Smooth muscle cell (in vitro differentiated cells): ENCODE measurements around the gene PROM1. TPM values are rescaled to one million over a fixed set of nuclear protein-coding genes. Genes with fewer than 3 reads are reported as not detected.

ENCODE experiments used
- DNase-seq: peaks from one replicate; lab custom pipeline; 2025; ENCODE audit not compliant: unreplicated experiment; lab: John Stamatoyannopoulos, UW
- H2AFZ ChIP-seq: fragments of 200-600 bp; sonication (generic); 2 replicates; pipeline ENCODE4 v1.6.0; 2016; ENCODE audit warnings: antibody characterized with exemption, low read depth, mild to moderate bottlenecking
- H3F3A ChIP-seq: fragments of 200-600 bp; sonication (generic); 2 replicates; pipeline ENCODE4 v1.6.0; 2017; ENCODE audit warnings: antibody characterized with exemption, low read depth
- H3K27ac ChIP-seq: fragments of 200-600 bp; sonication (generic); 2 replicates; pipeline ENCODE4 v1.5.1; 2016; ENCODE audit warnings: low read depth, mild to moderate bottlenecking
- H3K27me3 ChIP-seq: fragments of 200-600 bp; sonication (generic); 2 replicates; pipeline ENCODE4 v1.6.1; 2016; ENCODE audit warnings: low read depth, mild to moderate bottlenecking
- H3K36me3 ChIP-seq: fragments of 200-600 bp; sonication (generic); 2 replicates; pipeline ENCODE4 v1.5.1; 2016; ENCODE audit warnings: low read depth
- H3K4me1 ChIP-seq: fragments of 200-600 bp; sonication (generic); 2 replicates; pipeline ENCODE4 v1.5.1; 2016; ENCODE audit warnings: low read depth
- H3K4me2 ChIP-seq: fragments of 200-600 bp; sonication (generic); 2 replicates; pipeline ENCODE4 v1.6.0; 2016; ENCODE audit warnings: mild to moderate bottlenecking
- H3K4me3 ChIP-seq: fragments of 200-600 bp; sonication (generic); 2 replicates; pipeline ENCODE4 v1.5.1; 2016; ENCODE audit warnings: mild to moderate bottlenecking
- H3K79me2 ChIP-seq: fragments of 200-600 bp; sonication (generic); 2 replicates; pipeline ENCODE4 v1.6.0; 2016; ENCODE audit warnings: low read depth, mild to moderate bottlenecking
- H3K9ac ChIP-seq: fragments of 200-600 bp; sonication (generic); 2 replicates; pipeline ENCODE4 v1.6.0; 2016; ENCODE audit warnings: low read depth
- H3K9me3 ChIP-seq: fragments of 200-600 bp; sonication (generic); replicated peaks from 2 replicates; pipeline ENCODE4 v1.5.1; 2016; ENCODE audit warnings: low read depth
- H4K20me1 ChIP-seq: fragments of 200-600 bp; sonication (generic); 2 replicates; pipeline ENCODE4 v1.6.0; 2016; ENCODE audit warnings: low read depth
- WGBS: methylation state at CpG from one replicate; pipeline ENCODE4 v1.1.7; 2016; ENCODE audit warnings: low lambda C conversion rate; 5-methylcytosine and 5-hydroxymethylcytosine counted together
- polyA plus RNA-seq: library from polyadenylated mRNA; unstranded; fragments of >200 nt; fragmentation: Nextera tagmentation; extraction: Ambion mirVana; gene quantifications from 2 replicates; pipeline ENCODE4 v1.2.1, GENCODE V29; 2016
- total RNA-seq: library from RNA; depleted of rRNA; stranded (reverse); fragments of >200 nt; gene quantifications from 2 replicates; pipeline ENCODE4 v1.2.3, GENCODE V29; 2014
- TF ChIP-seq, protein P1 (sequence below): fragments of 200-600 bp; sonication (generic); IDR thresholded peaks from 2 replicates; pipeline ENCODE4 v1.5.1; 2017; ENCODE audit warnings: borderline replicate concordance, mild to moderate bottlenecking, antibody characterized with exemption; ENCODE audit not compliant: insufficient read depth, poor library complexity, severe bottlenecking

The PROM1 gene
- total and polyA plus RNA-seq, 2 experiments from 2014 or later = 0.56 to 1.7 TPM

DNA sequence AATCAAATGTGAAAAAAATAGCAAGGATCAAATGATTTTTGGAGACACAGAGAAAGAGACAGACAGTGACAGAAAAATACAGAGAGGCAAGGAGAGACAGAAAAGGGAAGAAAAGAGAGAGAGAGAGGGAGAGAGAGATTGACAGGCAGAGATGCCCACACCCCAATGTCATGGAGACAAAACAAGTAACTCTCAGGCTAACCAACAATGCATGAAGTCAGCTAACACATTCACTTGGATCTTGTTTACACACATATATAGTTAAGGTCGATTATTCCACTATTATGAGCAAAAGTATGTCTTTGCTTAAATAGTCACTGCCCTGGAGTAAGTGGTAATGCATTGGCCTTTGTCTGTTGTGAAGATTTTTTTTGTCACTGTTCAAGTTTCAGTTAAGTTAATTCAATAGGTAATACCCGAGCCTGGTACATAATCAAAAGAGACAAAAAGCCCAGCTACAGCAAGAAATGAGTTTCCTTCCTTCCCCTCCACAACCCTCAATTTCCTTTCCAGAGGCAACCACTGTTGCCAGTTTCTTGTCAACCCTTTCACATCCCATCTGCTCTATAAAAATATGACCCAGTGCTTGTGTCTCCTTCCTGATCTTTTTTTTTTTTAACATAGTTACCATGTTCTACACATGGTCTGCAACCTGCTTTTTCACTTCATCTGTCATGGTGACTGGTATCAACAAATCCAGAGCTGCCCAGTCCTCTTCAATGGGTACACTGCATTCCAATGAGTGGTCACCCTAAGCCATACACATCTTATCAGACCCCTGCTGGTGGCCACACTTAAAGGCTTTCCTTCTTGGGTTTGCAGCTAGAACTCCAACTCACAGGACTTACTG, 52.1 kb downstream of the PROM1 start:
- H3K27me3 ChIP-seq = no peaks in the 10 kb centered on the region

DNA sequence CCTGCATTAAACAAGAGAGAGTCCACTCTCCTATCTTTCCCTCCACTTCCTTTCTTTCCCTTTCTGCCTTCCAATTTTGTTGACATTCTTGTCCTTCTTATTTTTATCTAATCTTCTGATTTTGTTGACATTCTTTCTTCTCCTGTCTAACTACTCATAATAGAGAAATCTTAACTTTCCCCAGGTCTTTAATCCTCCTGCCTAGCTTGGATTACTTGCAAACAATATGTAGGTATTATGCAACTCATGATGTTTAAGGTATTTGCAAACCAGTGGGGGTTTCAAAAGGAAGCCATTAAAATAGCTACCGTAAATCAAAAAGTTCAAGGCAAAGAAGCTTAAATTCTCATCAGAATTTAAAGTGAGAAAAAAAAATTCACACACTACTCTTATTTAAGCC, 53.9 kb downstream of the PROM1 start:
- DNase-seq = no peak
- H3K4me2 ChIP-seq = peak overlapping the region; percentile 68
- H3K4me1 ChIP-seq = peaks cover 23% of the 10 kb centered on the region
- no peaks in the 10 kb centered on the region for H3K79me2 ChIP-seq
- no peaks in the 10 kb centered on the region for H4K20me1 ChIP-seq
- 53% methylated on average over 1 of the region's 1 CpG for WGBS
- no peak overlapping the region for H3K4me3 ChIP-seq
- no peak overlapping the region for H2AFZ ChIP-seq
- no peak overlapping the region for H3K9ac ChIP-seq
- no peaks in the 10 kb centered on the region for H3K9me3 ChIP-seq
- H3F3A ChIP-seq = no peaks in the 10 kb centered on the region
- no peak overlapping the region for H3K27ac ChIP-seq
- no peaks in the 10 kb centered on the region for H3K27me3 ChIP-seq
- H3K36me3 ChIP-seq = no peaks in the 10 kb centered on the region
- TF ChIP-seq, protein P1, sequence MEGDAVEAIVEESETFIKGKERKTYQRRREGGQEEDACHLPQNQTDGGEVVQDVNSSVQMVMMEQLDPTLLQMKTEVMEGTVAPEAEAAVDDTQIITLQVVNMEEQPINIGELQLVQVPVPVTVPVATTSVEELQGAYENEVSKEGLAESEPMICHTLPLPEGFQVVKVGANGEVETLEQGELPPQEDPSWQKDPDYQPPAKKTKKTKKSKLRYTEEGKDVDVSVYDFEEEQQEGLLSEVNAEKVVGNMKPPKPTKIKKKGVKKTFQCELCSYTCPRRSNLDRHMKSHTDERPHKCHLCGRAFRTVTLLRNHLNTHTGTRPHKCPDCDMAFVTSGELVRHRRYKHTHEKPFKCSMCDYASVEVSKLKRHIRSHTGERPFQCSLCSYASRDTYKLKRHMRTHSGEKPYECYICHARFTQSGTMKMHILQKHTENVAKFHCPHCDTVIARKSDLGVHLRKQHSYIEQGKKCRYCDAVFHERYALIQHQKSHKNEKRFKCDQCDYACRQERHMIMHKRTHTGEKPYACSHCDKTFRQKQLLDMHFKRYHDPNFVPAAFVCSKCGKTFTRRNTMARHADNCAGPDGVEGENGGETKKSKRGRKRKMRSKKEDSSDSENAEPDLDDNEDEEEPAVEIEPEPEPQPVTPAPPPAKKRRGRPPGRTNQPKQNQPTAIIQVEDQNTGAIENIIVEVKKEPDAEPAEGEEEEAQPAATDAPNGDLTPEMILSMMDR = no peak

More for the DNA sequence above, 52.1 kb downstream of the PROM1 start:
- TF ChIP-seq, protein P1 = no peak
- DNase-seq = no peak
- Histone ChIP-seq H3K27ac (no peak overlapping the region), H3K4me2 (no peak overlapping the region), H3K79me2 (no peaks in the 10 kb centered on the region), H3K9me3 (no peaks in the 10 kb centered on the region), H3K4me3 (no peak overlapping the region), H2AFZ (no peak overlapping the region), H3K4me1 (peaks cover 23% of the 10 kb centered on the region), H4K20me1 (no peaks in the 10 kb centered on the region), H3K36me3 (no peaks in the 10 kb centered on the region), H3F3A (no peaks in the 10 kb centered on the region), H3K9ac (no peak overlapping the region)
- 83% methylated on average over 2 of the region's 2 CpGs for WGBS

DNA sequence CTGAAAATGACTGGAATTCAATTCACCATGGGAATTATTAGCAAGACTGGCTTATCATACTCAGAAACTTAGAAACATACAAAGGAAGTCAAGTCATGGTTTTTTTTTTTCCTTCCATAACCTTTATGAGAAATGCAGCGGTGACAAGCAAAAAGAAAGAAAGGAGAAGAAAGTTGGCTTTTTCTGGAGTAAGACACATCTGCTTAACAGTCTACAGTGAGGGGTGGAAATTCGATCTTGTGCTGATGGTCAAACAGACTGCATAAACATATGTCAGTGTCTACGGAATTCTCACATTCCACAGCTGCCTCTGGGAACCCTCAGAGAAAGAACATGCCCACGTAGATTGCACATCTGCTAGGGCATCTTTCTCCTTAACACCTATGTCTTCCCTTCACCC, 54.6 kb downstream of the PROM1 start:
- Histone ChIP-seq H4K20me1 (no peaks in the 10 kb centered on the region), H3K9ac (no peak overlapping the region), H3K27me3 (no peaks in the 10 kb centered on the region), H3K4me2 (peak overlapping the region; percentile 68), H2AFZ (peak overlapping the region; percentile 13), H3K79me2 (no peaks in the 10 kb centered on the region), H3K4me1 (peaks cover 23% of the 10 kb centered on the region), H3K36me3 (no peaks in the 10 kb centered on the region), H3K4me3 (no peak overlapping the region), H3F3A (no peaks in the 10 kb centered on the region), H3K9me3 (no peaks in the 10 kb centered on the region), H3K27ac (no peak overlapping the region)
- TF ChIP-seq, protein P1 = no peak
- DNase-seq = no peak
- 26% methylated on average over 4 of the region's 4 CpGs for whole genome bisulfite sequencing

DNA sequence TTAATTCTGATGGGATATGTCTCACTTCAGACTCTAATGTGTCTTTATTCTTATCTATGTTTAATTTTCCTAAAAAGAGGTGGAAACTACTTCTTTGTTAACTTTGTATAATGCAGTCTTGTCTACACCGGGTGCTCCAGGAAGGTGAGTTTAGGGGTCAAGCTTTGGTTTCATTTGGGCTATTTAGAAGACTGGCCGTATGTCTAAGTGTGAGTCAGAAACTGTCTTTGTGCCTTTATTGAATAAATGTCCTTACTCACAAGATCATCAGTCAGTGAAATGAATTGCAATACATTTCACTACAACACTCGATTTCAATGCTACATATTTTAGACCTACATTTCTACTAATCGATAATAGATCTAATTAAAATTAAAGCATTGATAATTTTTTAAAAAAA, 56.2 kb downstream of the PROM1 start:
- H3K27ac ChIP-seq = no peak overlapping the region
- H3K9me3 ChIP-seq = no peaks in the 10 kb centered on the region
- 85% methylated on average over 4 of the region's 4 CpGs for WGBS
- H2AFZ ChIP-seq = no peak overlapping the region
- H3K9ac ChIP-seq = no peak overlapping the region
- TF ChIP-seq, protein P1 = no peak
- no peaks in the 10 kb centered on the region for H3F3A ChIP-seq
- no peaks in the 10 kb centered on the region for H4K20me1 ChIP-seq
- no peak for DNase-seq
- no peaks in the 10 kb centered on the region for H3K79me2 ChIP-seq
- H3K36me3 ChIP-seq = no peaks in the 10 kb centered on the region
- no peak overlapping the region for H3K4me3 ChIP-seq
- H3K4me2 ChIP-seq = no peak overlapping the region
- no peaks in the 10 kb centered on the region for H3K27me3 ChIP-seq
- peaks cover 16% of the 10 kb centered on the region for H3K4me1 ChIP-seq
